RKO (cell line): ENCODE data around the gene CACNA1G.

ENCODE experiments used
- DNase-seq: peaks from one replicate; pipeline ENCODE4 v3.0.0-alpha.2; 2016; ENCODE audit warnings: low spot score

The CACNA1G gene

GRCh38 chr17:50614471-50615051, 54.0 kb downstream of the CACNA1G start:
- DNase-seq: no peak

- no peak for DNase-seq
Observed at GRCh38 chr17:50615828-50616227, 55.3 kb downstream of the CACNA1G start.

- DNase-seq: no peak
Observed at GRCh38 chr17:50618300-50618699, 57.8 kb downstream of the CACNA1G start.

GRCh38 chr17:50618941-50619340, 58.4 kb downstream of the CACNA1G start:
- DNase-seq: no peak

- no peak for DNase-seq
Observed at GRCh38 chr17:50619489-50619888, 59.0 kb downstream of the CACNA1G start.

- DNase-seq: no peak
Observed at GRCh38 chr17:50620237-50620636, 59.7 kb downstream of the CACNA1G start.

GRCh38 chr17:50620858-50621257, 60.3 kb downstream of the CACNA1G start:
- DNase-seq: no peak

- no peak for DNase-seq
Observed at GRCh38 chr17:50621574-50622031, 61.1 kb downstream of the CACNA1G start.

- DNase-seq: no peak
Observed at GRCh38 chr17:50624321-50624934, 63.9 kb downstream of the CACNA1G start.

- DNase-seq: no peak
Observed at GRCh38 chr17:50625032-50625871, 64.7 kb downstream of the CACNA1G start.

GRCh38 chr17:50626037-50626574, 65.6 kb downstream of the CACNA1G start:
- peak; percentile 75 for DNase-seq

- DNase-seq: no peak
Observed at GRCh38 chr17:50627036-50627781, 66.7 kb downstream of the CACNA1G start.

- no peak for DNase-seq
Observed at GRCh38 chr17:50627782-50628601, 67.5 kb downstream of the CACNA1G start.

GRCh38 chr17:50629902-50630301, 69.4 kb downstream of the CACNA1G start:
- no peak for DNase-seq

- no peak for DNase-seq
Observed at GRCh38 chr17:50630524-50631194, 70.1 kb downstream of the CACNA1G start.

GRCh38 chr17:50631195-50631907, 70.8 kb downstream of the CACNA1G start:
- DNase-seq: no peak

- no peak for DNase-seq
Observed at GRCh38 chr17:50631908-50632571, 71.5 kb downstream of the CACNA1G start.

- no peak for DNase-seq
Observed at GRCh38 chr17:50632637-50633036, 72.1 kb downstream of the CACNA1G start.

- DNase-seq: no peak
Observed at GRCh38 chr17:50633683-50634082, 73.2 kb downstream of the CACNA1G start.
